HEK293 (cell line): Measurements from ENCODE around the gene CRYBG2.
A peak's percentile ranks its signal among the peaks of the same experiment; 100 is the strongest.

ENCODE experiments used
- ATF2 ChIP-seq: fragments of 450-650 bp; formaldehyde crosslinking; IDR thresholded peaks from 2 replicates; pipeline ENCODE4 v1.5.1; 2016; ENCODE audit warnings: missing biosample characterization, missing genetic modification characterization, low read depth
- CTCF ChIP-seq: fragments of 450-650 bp; formaldehyde crosslinking; IDR thresholded peaks from 2 replicates; pipeline ENCODE4 v1.5.1; 2016; ENCODE audit warnings: missing biosample characterization, missing genetic modification characterization
- ZNF585B ChIP-seq: fragments of 450-650 bp; formaldehyde crosslinking; IDR thresholded peaks from 2 replicates; pipeline ENCODE4 v1.5.1; 2016; ENCODE audit warnings: missing biosample characterization, missing genetic modification characterization
- TF ChIP-seq, protein P1 (sequence below): fragments of 450-650 bp; formaldehyde crosslinking; IDR thresholded peaks from 2 replicates; pipeline ENCODE4 v1.5.1; 2017; ENCODE audit warnings: missing biosample characterization, missing genetic modification characterization

- no peak for TF ChIP-seq ZNF585B (tag by site-specific recombination)
- TF ChIP-seq ATF2 (tag by site-specific recombination) = no peak
- peak; percentile 70 for TF ChIP-seq CTCF (tag by site-specific recombination)
- TF ChIP-seq, protein P1, sequence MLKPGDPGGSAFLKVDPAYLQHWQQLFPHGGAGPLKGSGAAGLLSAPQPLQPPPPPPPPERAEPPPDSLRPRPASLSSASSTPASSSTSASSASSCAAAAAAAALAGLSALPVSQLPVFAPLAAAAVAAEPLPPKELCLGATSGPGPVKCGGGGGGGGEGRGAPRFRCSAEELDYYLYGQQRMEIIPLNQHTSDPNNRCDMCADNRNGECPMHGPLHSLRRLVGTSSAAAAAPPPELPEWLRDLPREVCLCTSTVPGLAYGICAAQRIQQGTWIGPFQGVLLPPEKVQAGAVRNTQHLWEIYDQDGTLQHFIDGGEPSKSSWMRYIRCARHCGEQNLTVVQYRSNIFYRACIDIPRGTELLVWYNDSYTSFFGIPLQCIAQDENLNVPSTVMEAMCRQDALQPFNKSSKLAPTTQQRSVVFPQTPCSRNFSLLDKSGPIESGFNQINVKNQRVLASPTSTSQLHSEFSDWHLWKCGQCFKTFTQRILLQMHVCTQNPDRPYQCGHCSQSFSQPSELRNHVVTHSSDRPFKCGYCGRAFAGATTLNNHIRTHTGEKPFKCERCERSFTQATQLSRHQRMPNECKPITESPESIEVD (tag by site-specific recombination) = no peak
Measured at GRCh38 chr1:26284597-26285347, 69.2 kb downstream of the CRYBG2 start.
